HG03045 (cell line): ENCODE results near the gene AVL9.

Source experiments
- ATAC-seq: cut with Tn5 transposase; IDR thresholded peaks from one replicate; pipeline ENCODE4 v1.9.1; 2021; ENCODE audit warnings: mild to moderate bottlenecking, moderate library complexity; ENCODE audit not compliant: unreplicated experiment

AVL9 gene

GRCh38 chr7:32533276-32534029 lies 38.2 kb downstream of the AVL9 start:
- ATAC-seq: no peak

GRCh38 chr7:32535162-32535702 lies 39.9 kb downstream of the AVL9 start:
- ATAC-seq: no peak

- ATAC-seq: no peak
These were observed 40.7 kb downstream of the AVL9 start for GRCh38 chr7:32536016-32536415.

GRCh38 chr7:32536585-32536984 lies 41.3 kb downstream of the AVL9 start:
- ATAC-seq: no peak

GRCh38 chr7:32537760-32538159 lies 42.5 kb downstream of the AVL9 start:
- no peak for ATAC-seq

- ATAC-seq: no peak
These were observed 44.1 kb downstream of the AVL9 start for GRCh38 chr7:32539366-32539765.

GRCh38 chr7:32539919-32540531 lies 44.7 kb downstream of the AVL9 start:
- ATAC-seq: no peak

- ATAC-seq: no peak
These were observed 47.3 kb downstream of the AVL9 start for GRCh38 chr7:32542595-32542994.

- ATAC-seq: no peak
These were observed 64.2 kb downstream of the AVL9 start for GRCh38 chr7:32559480-32559879.

GRCh38 chr7:32560075-32560474 lies 64.8 kb downstream of the AVL9 start:
- no peak for ATAC-seq

GRCh38 chr7:32561613-32562012 lies 66.3 kb downstream of the AVL9 start:
- no peak for ATAC-seq

- ATAC-seq: no peak
These were observed 69.3 kb downstream of the AVL9 start for GRCh38 chr7:32564542-32564941.

GRCh38 chr7:32569388-32570289 lies 74.3 kb downstream of the AVL9 start:
- no peak for ATAC-seq

- no peak for ATAC-seq
These were observed 77.9 kb downstream of the AVL9 start for GRCh38 chr7:32573110-32573687.

GRCh38 chr7:32574626-32575025 lies 79.3 kb downstream of the AVL9 start:
- ATAC-seq: no peak

GRCh38 chr7:32577421-32577820 lies 82.1 kb downstream of the AVL9 start:
- ATAC-seq: no peak

- no peak for ATAC-seq
These were observed 84.5 kb downstream of the AVL9 start for GRCh38 chr7:32579776-32580175.

GRCh38 chr7:32580646-32581045 lies 85.4 kb downstream of the AVL9 start:
- ATAC-seq: no peak

GRCh38 chr7:32582036-32582435 lies 86.7 kb downstream of the AVL9 start:
- ATAC-seq: no peak

- no peak for ATAC-seq
These were observed 88.5 kb downstream of the AVL9 start for GRCh38 chr7:32583791-32584190.
